NOMO-1 treated with DMSO at 0.1 percent for 48 hours (cell line): ENCODE measurements around the gene SLC51B.
A peak's percentile ranks its signal among the peaks of the same experiment; 100 is the strongest.
"Not testable (repeated sequence)": the region's sequence is repeated elsewhere in the genome, so short reads cannot be mapped to it uniquely, and the experiment has no call there.

Experiments
- DNase-seq: peaks from one replicate; lab custom pipeline; 2025; ENCODE audit not compliant: unreplicated experiment; lab: John Stamatoyannopoulos, UW

SLC51B gene

GRCh38 chr15:65097651-65098263 lies 52.6 kb downstream of the SLC51B start:
- no peak for DNase-seq

GRCh38 chr15:65099336-65099735 lies 54.1 kb downstream of the SLC51B start:
- no peak for DNase-seq

GRCh38 chr15:65099801-65100200 lies 54.6 kb downstream of the SLC51B start:
- DNase-seq, result not testable (repeated sequence)

GRCh38 chr15:65100442-65100841 lies 55.3 kb downstream of the SLC51B start:
- no peak for DNase-seq

- DNase-seq, result peak; percentile 65
Measured at GRCh38 chr15:65101411-65101890, 56.3 kb downstream of the SLC51B start.

- DNase-seq, result no peak
Measured at GRCh38 chr15:65101891-65102708, 56.9 kb downstream of the SLC51B start.

- DNase-seq, result no peak
Measured at GRCh38 chr15:65102912-65103311, 57.7 kb downstream of the SLC51B start.
